Cardiac septum (tissue), 1 donor: Measurements from ENCODE around the gene METTL9. TPM values are rescaled to one million over a fixed set of nuclear protein-coding genes. Genes with fewer than 3 reads are reported as not detected.
"Not testable (repeated sequence)": the region's sequence is repeated elsewhere in the genome, so short reads cannot be mapped to it uniquely, and the experiment has no call there.

Experiments used
- DNase-seq: peaks from one replicate; pipeline ENCODE4 v3.0.0-alpha.2; 2020; ENCODE audit warnings: low spot score
- intact Hi-C: fragments of 100-400 bp; cut with DNase I; formaldehyde crosslinking; loops from one replicate; pipeline ENCODE4 v1.14.0; 2022
- total RNA-seq: library from RNA; stranded (reverse); fragmentation: NEBNext Ultra II Directional; extraction: Animal tissue kit (Norgen Biotek cat#: 25700); gene quantifications from one replicate; pipeline ENCODE4 v1.2.1, GENCODE V29; 2021
- donor health status: DM: no; HTN: no; CAD: no.

Gene METTL9
- total RNA-seq, 1 donor from 2014 or later = 56.1 TPM

- no peak for DNase-seq
- intact Hi-C loops = no loop called here
Observed at GRCh38 chr16:21568502-21569189, 30.7 kb upstream of the METTL9 start.

- intact Hi-C loops = no loop called here
- DNase-seq = no peak
Observed at GRCh38 chr16:21570676-21571017, 28.7 kb upstream of the METTL9 start.

GRCh38 chr16:21573506-21573905, 25.9 kb upstream of the METTL9 start:
- intact Hi-C loops, DNase-seq: not testable (repeated sequence)

- intact Hi-C loops = no loop called here
- DNase-seq = no peak
Observed at GRCh38 chr16:21574372-21574771, 25.0 kb upstream of the METTL9 start.

- intact Hi-C loops = loop anchor here (5.0 kb wide), 1 partner anchor 131 kb away; no protein-coding TSS in a partner anchor
- DNase-seq = not testable (repeated sequence)
Observed at GRCh38 chr16:21576323-21576722, 23.1 kb upstream of the METTL9 start.

- intact Hi-C loops = loop anchor here (5.0 kb wide), 1 partner anchor 130 kb away; no protein-coding TSS in a partner anchor
- not testable (repeated sequence) for DNase-seq
Observed at GRCh38 chr16:21577487-21577886, 21.9 kb upstream of the METTL9 start.

- DNase-seq = not testable (repeated sequence)
- intact Hi-C loops = loop anchor here (5.0 kb wide), 1 partner anchor 129 kb away; no protein-coding TSS in a partner anchor
Observed at GRCh38 chr16:21578311-21578710, 21.1 kb upstream of the METTL9 start.

- intact Hi-C loops, DNase-seq: not testable (repeated sequence)
Observed at GRCh38 chr16:21580131-21580530, 19.2 kb upstream of the METTL9 start.

GRCh38 chr16:21580807-21581206, 18.6 kb upstream of the METTL9 start:
- DNase-seq = no peak
- intact Hi-C loops = no loop called here

GRCh38 chr16:21584817-21585216, 14.6 kb upstream of the METTL9 start:
- intact Hi-C loops = no loop called here
- no peak for DNase-seq

GRCh38 chr16:21588593-21588992, 10.8 kb upstream of the METTL9 start:
- DNase-seq, intact Hi-C loops: not testable (repeated sequence)

- intact Hi-C loops = no loop called here
- no peak for DNase-seq
Observed at GRCh38 chr16:21589551-21589950, 9.8 kb upstream of the METTL9 start.

GRCh38 chr16:21590287-21590686, 9.1 kb upstream of the METTL9 start:
- intact Hi-C loops = no loop called here
- DNase-seq = no peak

GRCh38 chr16:21590796-21591195, 8.6 kb upstream of the METTL9 start:
- intact Hi-C loops = no loop called here

GRCh38 chr16:21592191-21592590, 7.2 kb upstream of the METTL9 start:
- intact Hi-C loops = no loop called here
- DNase-seq = no peak

More at GRCh38 chr16:21590796-21591195, 8.6 kb upstream of the METTL9 start:
- no peak for DNase-seq

- intact Hi-C loops = no loop called here
Observed at GRCh38 chr16:21593530-21594289, 5.7 kb upstream of the METTL9 start.

GRCh38 chr16:21597561-21598030, 1.8 kb upstream of the METTL9 start:
- DNase-seq = no peak
- intact Hi-C loops = loop anchor here (5.0 kb wide), 1 partner anchor 45 kb away; no protein-coding TSS in a partner anchor

More at GRCh38 chr16:21593530-21594289, 5.7 kb upstream of the METTL9 start:
- no peak for DNase-seq

GRCh38 chr16:21598206-21598605, 1.2 kb upstream of the METTL9 start:
- intact Hi-C loops = loop anchor here (5.0 kb wide), 1 partner anchor 44 kb away; no protein-coding TSS in a partner anchor
- DNase-seq = no peak

GRCh38 chr16:21598701-21599121, 666 bp upstream of the METTL9 start:
- no peak for DNase-seq
- intact Hi-C loops = loop anchor here (5.0 kb wide), 1 partner anchor 44 kb away; no protein-coding TSS in a partner anchor

GRCh38 chr16:21600031-21600773, 825 bp downstream of the METTL9 start:
- DNase-seq = no peak
- intact Hi-C loops = no loop called here
